ENCODE results near the gene MTRF1L. TPM values are rescaled to one million over a fixed set of nuclear protein-coding genes. Genes with fewer than 3 reads are reported as not detected.

MTRF1L gene
- total RNA-seq, 1 experiment from 2014 or later, result 16.6 TPM

DNA sequence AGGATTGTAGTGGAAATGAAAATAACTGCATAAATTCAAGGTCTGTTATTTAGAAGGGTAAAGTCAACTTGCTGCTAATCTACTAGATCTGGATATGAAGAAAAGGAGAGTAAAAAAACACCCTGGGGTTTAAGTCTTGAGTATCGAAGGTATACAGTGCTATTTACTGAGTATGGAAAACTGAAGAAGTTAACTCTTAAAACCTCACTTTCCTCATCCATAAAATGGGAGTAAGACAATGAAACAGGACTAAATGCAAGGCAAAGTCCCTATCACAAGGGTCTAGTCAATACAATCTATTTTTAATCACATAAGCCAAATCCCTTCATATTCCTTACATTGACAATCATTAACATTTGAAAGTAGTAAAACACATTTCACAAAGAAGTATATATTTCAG is 21.9 kb downstream of the MTRF1L start (continued):
- TF ChIP-seq PREB (CRISPR knock-in tag; IDR thresholded peaks at IDR 0.05; ENCODE audit: borderline replicate concordance), result no peak
- no peak for TF ChIP-seq NFATC4 (CRISPR knock-in tag; IDR thresholded peaks at IDR 0.05)
- TF ChIP-seq CBFB (CRISPR knock-in tag; IDR thresholded peaks at IDR 0.05; ENCODE audit: low read depth), result no peak
- TF ChIP-seq, protein P1, sequence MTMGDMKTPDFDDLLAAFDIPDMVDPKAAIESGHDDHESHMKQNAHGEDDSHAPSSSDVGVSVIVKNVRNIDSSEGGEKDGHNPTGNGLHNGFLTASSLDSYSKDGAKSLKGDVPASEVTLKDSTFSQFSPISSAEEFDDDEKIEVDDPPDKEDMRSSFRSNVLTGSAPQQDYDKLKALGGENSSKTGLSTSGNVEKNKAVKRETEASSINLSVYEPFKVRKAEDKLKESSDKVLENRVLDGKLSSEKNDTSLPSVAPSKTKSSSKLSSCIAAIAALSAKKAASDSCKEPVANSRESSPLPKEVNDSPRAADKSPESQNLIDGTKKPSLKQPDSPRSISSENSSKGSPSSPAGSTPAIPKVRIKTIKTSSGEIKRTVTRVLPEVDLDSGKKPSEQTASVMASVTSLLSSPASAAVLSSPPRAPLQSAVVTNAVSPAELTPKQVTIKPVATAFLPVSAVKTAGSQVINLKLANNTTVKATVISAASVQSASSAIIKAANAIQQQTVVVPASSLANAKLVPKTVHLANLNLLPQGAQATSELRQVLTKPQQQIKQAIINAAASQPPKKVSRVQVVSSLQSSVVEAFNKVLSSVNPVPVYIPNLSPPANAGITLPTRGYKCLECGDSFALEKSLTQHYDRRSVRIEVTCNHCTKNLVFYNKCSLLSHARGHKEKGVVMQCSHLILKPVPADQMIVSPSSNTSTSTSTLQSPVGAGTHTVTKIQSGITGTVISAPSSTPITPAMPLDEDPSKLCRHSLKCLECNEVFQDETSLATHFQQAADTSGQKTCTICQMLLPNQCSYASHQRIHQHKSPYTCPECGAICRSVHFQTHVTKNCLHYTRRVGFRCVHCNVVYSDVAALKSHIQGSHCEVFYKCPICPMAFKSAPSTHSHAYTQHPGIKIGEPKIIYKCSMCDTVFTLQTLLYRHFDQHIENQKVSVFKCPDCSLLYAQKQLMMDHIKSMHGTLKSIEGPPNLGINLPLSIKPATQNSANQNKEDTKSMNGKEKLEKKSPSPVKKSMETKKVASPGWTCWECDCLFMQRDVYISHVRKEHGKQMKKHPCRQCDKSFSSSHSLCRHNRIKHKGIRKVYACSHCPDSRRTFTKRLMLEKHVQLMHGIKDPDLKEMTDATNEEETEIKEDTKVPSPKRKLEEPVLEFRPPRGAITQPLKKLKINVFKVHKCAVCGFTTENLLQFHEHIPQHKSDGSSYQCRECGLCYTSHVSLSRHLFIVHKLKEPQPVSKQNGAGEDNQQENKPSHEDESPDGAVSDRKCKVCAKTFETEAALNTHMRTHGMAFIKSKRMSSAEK (CRISPR knock-in tag; IDR thresholded peaks at IDR 0.05; ENCODE audit: borderline replicate concordance), result no peak
- no peak for TF ChIP-seq NR1H2 (CRISPR knock-in tag; IDR thresholded peaks at IDR 0.05)
- TF ChIP-seq NFYB (CRISPR knock-in tag; conservative IDR thresholded peaks at IDR 0.05; ENCODE audit: low read depth), result no peak
- TF ChIP-seq SOX15 (CRISPR knock-in tag; IDR thresholded peaks at IDR 0.05), result no peak
- TF ChIP-seq ZNF317 (CRISPR knock-in tag; IDR thresholded peaks at IDR 0.05; ENCODE audit: borderline replicate concordance, low read depth), result no peak
- TF ChIP-seq USF2 (CRISPR knock-in tag; IDR thresholded peaks at IDR 0.05), result no peak
- no peak for TF ChIP-seq ATF2 (CRISPR knock-in tag; IDR thresholded peaks at IDR 0.05; ENCODE audit: borderline replicate concordance, low read depth)
- TF ChIP-seq, protein P2, sequence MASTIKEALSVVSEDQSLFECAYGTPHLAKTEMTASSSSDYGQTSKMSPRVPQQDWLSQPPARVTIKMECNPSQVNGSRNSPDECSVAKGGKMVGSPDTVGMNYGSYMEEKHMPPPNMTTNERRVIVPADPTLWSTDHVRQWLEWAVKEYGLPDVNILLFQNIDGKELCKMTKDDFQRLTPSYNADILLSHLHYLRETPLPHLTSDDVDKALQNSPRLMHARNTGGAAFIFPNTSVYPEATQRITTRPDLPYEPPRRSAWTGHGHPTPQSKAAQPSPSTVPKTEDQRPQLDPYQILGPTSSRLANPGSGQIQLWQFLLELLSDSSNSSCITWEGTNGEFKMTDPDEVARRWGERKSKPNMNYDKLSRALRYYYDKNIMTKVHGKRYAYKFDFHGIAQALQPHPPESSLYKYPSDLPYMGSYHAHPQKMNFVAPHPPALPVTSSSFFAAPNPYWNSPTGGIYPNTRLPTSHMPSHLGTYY (CRISPR knock-in tag; IDR thresholded peaks at IDR 0.05), result no peak

- no peaks in the 10 kb centered on the region for H3K9me3 Mint-ChIP-seq
- ChIA-PET POLR2A (interaction anchor here (0.6 kb wide), 1 partner anchor 19 kb away, joined by 8 read pairs; no protein-coding TSS in a partner anchor), CTCF (no interaction called here)
- DNase-seq (ENCODE audit: low spot score) (no peak), ATAC-seq (no peak)
- H3K4me1 Mint-ChIP-seq, result peaks cover 52% of the 10 kb centered on the region
- no peak overlapping the region for H3K27ac Mint-ChIP-seq
- peak overlapping the region; percentile 41; the same call in 1 of the 2 replicates for H3K4me3 Mint-ChIP-seq
- peaks cover 44% of the 10 kb centered on the region for H3K36me3 Mint-ChIP-seq
- no peaks in the 10 kb centered on the region for H3K27me3 Mint-ChIP-seq (ENCODE audit: low read depth)
- TF ChIP-seq, protein P3, sequence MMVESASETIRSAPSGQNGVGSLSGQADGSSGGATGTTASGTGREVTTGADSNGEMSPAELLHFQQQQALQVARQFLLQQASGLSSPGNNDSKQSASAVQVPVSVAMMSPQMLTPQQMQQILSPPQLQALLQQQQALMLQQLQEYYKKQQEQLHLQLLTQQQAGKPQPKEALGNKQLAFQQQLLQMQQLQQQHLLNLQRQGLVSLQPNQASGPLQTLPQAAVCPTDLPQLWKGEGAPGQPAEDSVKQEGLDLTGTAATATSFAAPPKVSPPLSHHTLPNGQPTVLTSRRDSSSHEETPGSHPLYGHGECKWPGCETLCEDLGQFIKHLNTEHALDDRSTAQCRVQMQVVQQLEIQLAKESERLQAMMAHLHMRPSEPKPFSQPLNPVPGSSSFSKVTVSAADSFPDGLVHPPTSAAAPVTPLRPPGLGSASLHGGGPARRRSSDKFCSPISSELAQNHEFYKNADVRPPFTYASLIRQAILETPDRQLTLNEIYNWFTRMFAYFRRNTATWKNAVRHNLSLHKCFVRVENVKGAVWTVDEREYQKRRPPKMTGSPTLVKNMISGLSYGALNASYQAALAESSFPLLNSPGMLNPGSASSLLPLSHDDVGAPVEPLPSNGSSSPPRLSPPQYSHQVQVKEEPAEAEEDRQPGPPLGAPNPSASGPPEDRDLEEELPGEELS (CRISPR knock-in tag; IDR thresholded peaks at IDR 0.05), result no peak
- no peak for TF ChIP-seq ZNF281 (CRISPR knock-in tag; IDR thresholded peaks at IDR 0.05)
- no peak for TF ChIP-seq ZNF121 (CRISPR knock-in tag; IDR thresholded peaks at IDR 0.05)
- TF ChIP-seq SMAD3 (CRISPR knock-in tag; IDR thresholded peaks at IDR 0.05; ENCODE audit: borderline replicate concordance), result no peak
- no peak for TF ChIP-seq GTF2I (CRISPR knock-in tag; conservative IDR thresholded peaks at IDR 0.05)
- TF ChIP-seq NFATC4 (CRISPR knock-in tag; IDR thresholded peaks at IDR 0.05), result no peak
- no peak for TF ChIP-seq RORB (CRISPR knock-in tag; IDR thresholded peaks at IDR 0.05)
- no peak for TF ChIP-seq ZNF138 (CRISPR knock-in tag; conservative IDR thresholded peaks at IDR 0.05)
- no peak for TF ChIP-seq PREB (CRISPR knock-in tag; IDR thresholded peaks at IDR 0.05; ENCODE audit: borderline replicate concordance)
- TF ChIP-seq FOXK1 (CRISPR knock-in tag; IDR thresholded peaks at IDR 0.05), result no peak
- TF ChIP-seq MYBL2 (CRISPR knock-in tag; IDR thresholded peaks at IDR 0.05), result no peak
These were observed 23.4 kb downstream of the MTRF1L start for GRCh38 chr6:152979116-152979515.
